A549 (cell line): ENCODE measurements around the gene SOS2.

ENCODE experiments used
- CHD2 ChIP-seq: fragments of 150-350 bp; IDR thresholded peaks from 2 replicates; pipeline ENCODE4 v1.6.1; 2014; ENCODE audit warnings: low read length; ENCODE audit not compliant: partially characterized antibody
- EHMT2 ChIP-seq: fragments of 200-600 bp; sonication (generic); IDR thresholded peaks from 2 replicates; pipeline ENCODE4 v1.6.1; 2016; ENCODE audit warnings: antibody characterized with exemption, low read depth, mild to moderate bottlenecking, moderate library complexity
- JUNB ChIP-seq: fragments of >200 bp; sonication (Bioruptor Twin); formaldehyde crosslinking; IDR thresholded peaks from 2 replicates; pipeline ENCODE4 v1.6.1; 2016
- KDM5A ChIP-seq: fragments of 200-600 bp; sonication (generic); IDR thresholded peaks from 2 replicates; pipeline ENCODE4 v1.6.1; 2016; ENCODE audit warnings: antibody characterized with exemption, mild to moderate bottlenecking
- MAX ChIP-seq: IDR thresholded peaks from 2 replicates; pipeline ENCODE4 v1.6.1; 2012
- POLR2A ChIP-seq: IDR thresholded peaks from 2 replicates; pipeline ENCODE4 v1.6.1; 2012; ENCODE audit warnings: mild to moderate bottlenecking, low read length
- RFX5 ChIP-seq: fragments of 450-650 bp; IDR thresholded peaks from 2 replicates; pipeline ENCODE4 v1.7.1; 2014; ENCODE audit warnings: antibody characterized with exemption, mild to moderate bottlenecking, moderate library complexity
- TFCP2L1 ChIP-seq: fragments of 250-450 bp; sonication (Bioruptor Pico); IDR thresholded peaks from 2 replicates; pipeline ENCODE4 v1.5.0; 2021; ENCODE audit warnings: mild to moderate bottlenecking
- TF ChIP-seq, protein P1 (sequence below): fragments of >200 bp; sonication (Bioruptor Twin); formaldehyde crosslinking; IDR thresholded peaks from 3 replicates; pipeline ENCODE4 v1.5.1; 2016
- TF ChIP-seq, protein P2 (sequence below): fragments of 450-650 bp; IDR thresholded peaks from 2 replicates; pipeline ENCODE4 v1.6.1; 2014; ENCODE audit warnings: antibody characterized with exemption

DNA sequence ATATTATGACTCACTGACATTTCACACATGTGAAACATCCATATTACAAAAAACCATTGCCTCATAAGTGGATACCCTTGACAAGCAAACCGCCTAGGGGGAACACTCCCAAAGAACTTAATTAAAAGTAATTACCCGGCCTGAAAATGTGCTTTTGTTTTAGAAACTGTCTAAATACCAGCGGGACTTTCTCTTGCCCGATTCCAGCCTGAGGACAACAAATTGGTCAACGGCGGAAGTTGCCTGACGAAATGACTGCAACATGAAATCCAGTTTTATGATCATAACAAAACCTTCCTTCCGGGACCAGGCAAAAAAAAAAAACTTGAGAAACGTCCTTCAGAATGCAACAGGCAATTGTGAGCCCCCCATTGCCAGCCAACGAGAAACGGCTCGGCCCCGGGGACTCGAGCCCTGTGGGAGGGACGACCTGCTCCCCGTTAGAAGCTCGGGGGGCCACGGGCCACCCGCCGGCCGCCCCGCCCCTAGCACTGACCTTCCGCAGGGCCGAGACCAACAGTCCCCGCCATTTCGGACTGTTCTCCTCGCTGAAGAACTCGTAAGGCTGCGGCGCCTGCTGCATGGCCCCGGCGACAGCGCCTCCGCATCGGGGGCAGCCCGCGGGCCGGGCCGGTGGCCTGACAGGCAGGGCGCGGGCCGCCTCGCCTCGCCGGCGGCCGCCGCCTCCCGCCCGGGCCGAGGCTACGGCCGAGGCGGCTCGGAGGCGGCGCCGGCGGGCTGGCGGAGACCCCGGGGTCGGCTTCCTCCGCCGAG is 490 bp downstream of the SOS2 start:
- TF ChIP-seq, protein P1, sequence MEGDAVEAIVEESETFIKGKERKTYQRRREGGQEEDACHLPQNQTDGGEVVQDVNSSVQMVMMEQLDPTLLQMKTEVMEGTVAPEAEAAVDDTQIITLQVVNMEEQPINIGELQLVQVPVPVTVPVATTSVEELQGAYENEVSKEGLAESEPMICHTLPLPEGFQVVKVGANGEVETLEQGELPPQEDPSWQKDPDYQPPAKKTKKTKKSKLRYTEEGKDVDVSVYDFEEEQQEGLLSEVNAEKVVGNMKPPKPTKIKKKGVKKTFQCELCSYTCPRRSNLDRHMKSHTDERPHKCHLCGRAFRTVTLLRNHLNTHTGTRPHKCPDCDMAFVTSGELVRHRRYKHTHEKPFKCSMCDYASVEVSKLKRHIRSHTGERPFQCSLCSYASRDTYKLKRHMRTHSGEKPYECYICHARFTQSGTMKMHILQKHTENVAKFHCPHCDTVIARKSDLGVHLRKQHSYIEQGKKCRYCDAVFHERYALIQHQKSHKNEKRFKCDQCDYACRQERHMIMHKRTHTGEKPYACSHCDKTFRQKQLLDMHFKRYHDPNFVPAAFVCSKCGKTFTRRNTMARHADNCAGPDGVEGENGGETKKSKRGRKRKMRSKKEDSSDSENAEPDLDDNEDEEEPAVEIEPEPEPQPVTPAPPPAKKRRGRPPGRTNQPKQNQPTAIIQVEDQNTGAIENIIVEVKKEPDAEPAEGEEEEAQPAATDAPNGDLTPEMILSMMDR: no peak
- TF ChIP-seq MAX (no peak), KDM5A (no peak), RFX5 (no peak), EHMT2 (no peak), CHD2 (no peak), POLR2A (no peak), JUNB (no peak), TFCP2L1 (CRISPR knock-in tag) (no peak)
- TF ChIP-seq, protein P2, sequence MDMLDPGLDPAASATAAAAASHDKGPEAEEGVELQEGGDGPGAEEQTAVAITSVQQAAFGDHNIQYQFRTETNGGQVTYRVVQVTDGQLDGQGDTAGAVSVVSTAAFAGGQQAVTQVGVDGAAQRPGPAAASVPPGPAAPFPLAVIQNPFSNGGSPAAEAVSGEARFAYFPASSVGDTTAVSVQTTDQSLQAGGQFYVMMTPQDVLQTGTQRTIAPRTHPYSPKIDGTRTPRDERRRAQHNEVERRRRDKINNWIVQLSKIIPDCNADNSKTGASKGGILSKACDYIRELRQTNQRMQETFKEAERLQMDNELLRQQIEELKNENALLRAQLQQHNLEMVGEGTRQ: no peak
